ENCODE measurements around the gene UBE2M.

UBE2M gene

DNA sequence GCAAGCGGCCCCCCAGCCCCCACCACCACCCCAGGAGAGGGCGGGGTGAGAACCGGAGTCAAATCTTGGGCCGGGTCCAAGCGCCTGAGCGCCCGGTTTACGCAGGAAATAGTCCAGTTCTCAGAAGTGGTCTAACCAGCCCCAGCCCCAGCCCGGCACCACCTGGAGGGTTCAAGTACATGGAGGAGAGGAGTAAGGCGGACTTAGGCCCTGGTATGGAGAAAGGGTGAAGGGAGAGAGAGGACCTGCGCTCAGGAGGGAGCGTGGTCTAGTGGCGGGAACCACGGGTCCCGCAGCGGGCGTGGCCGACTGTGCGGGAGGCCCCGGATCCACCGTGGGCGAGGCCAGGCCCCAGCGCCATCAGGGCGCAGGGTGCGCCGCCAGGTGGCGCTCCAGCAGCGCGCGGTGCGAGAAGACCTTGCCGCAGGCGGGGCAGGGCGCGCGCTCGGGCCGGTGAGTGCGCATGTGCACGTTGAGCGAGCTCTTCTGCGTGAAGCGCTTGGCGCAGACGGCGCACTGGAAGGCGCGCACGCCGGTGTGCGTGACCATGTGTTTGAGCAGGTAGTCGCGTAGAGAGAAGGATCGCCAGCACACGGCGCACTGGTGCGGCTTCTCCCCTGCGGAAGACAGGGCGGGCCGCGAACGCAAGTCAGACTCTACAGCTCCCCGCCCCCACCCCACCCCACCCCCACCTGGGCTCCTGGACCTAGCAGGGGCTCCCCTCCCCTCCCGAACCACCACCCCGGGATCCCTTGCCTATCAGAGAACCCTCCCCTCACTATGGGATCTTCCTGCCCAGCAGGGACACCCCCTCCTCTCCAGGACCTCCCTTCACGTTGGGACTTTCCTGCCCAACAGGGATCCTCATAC, 44.5 kb downstream of the UBE2M start:
- Histone ChIP-seq H3K4me1 (ENCODE audit: insufficient read depth, low read length) (peaks cover 55% of the 10 kb centered on the region), H3K27ac (ENCODE audit: low read length) (peak overlapping the region; percentile 91), H4K20me1 (ENCODE audit: insufficient read depth, low read length) (peaks cover 21% of the 10 kb centered on the region), H3K27me3 (ENCODE audit: insufficient read depth, low read length, poor library complexity) (no peaks in the 10 kb centered on the region), H3K36me3 (ENCODE audit: insufficient read depth, low read length) (peaks cover 29% of the 10 kb centered on the region), H3K9ac (ENCODE audit: low read depth, low read length) (peak overlapping the region; percentile 79), H2AFZ (ENCODE audit: low read depth, low read length) (peak overlapping the region; percentile 69), H3K4me3 (ENCODE audit: low read depth in 1 of 2, low read length in 2 of 2) (peak overlapping the region; percentile 56 to 94; a peak in 3 of 4 replicates), H3K4me2 (ENCODE audit: insufficient read depth, low read length) (peak overlapping the region; percentile 98), H3K79me2 (ENCODE audit: insufficient read depth, low read length) (peaks cover 48% of the 10 kb centered on the region), H3K9me3 (ENCODE audit: insufficient read depth, low read length, severe bottlenecking) (no peaks in the 10 kb centered on the region)
- DNase-seq (peak; percentile 96), ATAC-seq (ENCODE audit: insufficient read depth, low read depth) (peak; percentile 88)
- TF ChIP-seq EZH2 (IDR thresholded peaks at IDR 0.05; ENCODE audit: borderline replicate concordance, low read depth, low read length, severe bottlenecking), result no peak
- TF ChIP-seq, protein P1, sequence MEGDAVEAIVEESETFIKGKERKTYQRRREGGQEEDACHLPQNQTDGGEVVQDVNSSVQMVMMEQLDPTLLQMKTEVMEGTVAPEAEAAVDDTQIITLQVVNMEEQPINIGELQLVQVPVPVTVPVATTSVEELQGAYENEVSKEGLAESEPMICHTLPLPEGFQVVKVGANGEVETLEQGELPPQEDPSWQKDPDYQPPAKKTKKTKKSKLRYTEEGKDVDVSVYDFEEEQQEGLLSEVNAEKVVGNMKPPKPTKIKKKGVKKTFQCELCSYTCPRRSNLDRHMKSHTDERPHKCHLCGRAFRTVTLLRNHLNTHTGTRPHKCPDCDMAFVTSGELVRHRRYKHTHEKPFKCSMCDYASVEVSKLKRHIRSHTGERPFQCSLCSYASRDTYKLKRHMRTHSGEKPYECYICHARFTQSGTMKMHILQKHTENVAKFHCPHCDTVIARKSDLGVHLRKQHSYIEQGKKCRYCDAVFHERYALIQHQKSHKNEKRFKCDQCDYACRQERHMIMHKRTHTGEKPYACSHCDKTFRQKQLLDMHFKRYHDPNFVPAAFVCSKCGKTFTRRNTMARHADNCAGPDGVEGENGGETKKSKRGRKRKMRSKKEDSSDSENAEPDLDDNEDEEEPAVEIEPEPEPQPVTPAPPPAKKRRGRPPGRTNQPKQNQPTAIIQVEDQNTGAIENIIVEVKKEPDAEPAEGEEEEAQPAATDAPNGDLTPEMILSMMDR (IDR thresholded peaks at IDR 0.05; ENCODE audit: borderline replicate concordance, extremely low read depth, low read length, poor library complexity, severe bottlenecking), result peak; percentile 99

DNA sequence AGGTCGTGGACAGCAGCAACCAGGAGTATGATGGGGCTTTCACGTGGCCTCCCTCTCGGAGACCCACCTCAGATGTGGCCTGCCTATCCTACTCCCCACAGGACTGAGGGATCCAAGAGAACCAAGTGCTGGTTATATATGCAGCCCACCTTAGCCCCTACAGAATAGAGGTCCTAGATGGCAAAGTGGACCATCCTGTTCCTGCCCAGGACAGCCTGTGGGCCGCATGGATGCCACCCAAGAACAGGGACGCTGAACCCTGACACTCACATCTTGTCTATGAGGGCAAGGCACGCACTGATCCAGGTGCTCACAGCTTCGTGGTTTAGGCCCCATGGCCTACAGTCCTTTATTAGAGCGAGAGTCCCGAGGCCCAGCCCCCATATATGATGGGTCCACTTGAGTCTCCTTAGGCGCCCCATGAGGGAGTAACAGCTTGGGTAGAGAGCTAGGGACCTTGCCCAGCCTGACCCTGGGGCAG, 45.2 kb downstream of the UBE2M start:
- Histone ChIP-seq H2AFZ (ENCODE audit: low read depth, low read length) (peak overlapping the region; percentile 69), H3K27me3 (ENCODE audit: insufficient read depth, low read length, poor library complexity) (no peaks in the 10 kb centered on the region), H3K4me1 (ENCODE audit: insufficient read depth, low read length) (peaks cover 48% of the 10 kb centered on the region), H3K9me3 (ENCODE audit: insufficient read depth, low read length, severe bottlenecking) (no peaks in the 10 kb centered on the region), H3K4me3 (ENCODE audit: low read depth in 1 of 2, low read length in 2 of 2) (peak overlapping the region in 1 of 2 experiments; percentile 94; a peak in 2 of 4 replicates), H3K36me3 (ENCODE audit: insufficient read depth, low read length) (peaks cover 29% of the 10 kb centered on the region), H3K9ac (ENCODE audit: low read depth, low read length) (peak overlapping the region; percentile 79), H3K27ac (ENCODE audit: low read length) (peak overlapping the region; percentile 91), H3K4me2 (ENCODE audit: insufficient read depth, low read length) (peak overlapping the region; percentile 98), H3K79me2 (ENCODE audit: insufficient read depth, low read length) (peaks cover 41% of the 10 kb centered on the region), H4K20me1 (ENCODE audit: insufficient read depth, low read length) (peaks cover 15% of the 10 kb centered on the region)
- peak; percentile 2; the same call in 1 of the 3 replicates for ATAC-seq (ENCODE audit: insufficient read depth, low read depth)
- DNase-seq, result no peak
- no peak for TF ChIP-seq EZH2 (IDR thresholded peaks at IDR 0.05; ENCODE audit: borderline replicate concordance, low read depth, low read length, severe bottlenecking)

DNA sequence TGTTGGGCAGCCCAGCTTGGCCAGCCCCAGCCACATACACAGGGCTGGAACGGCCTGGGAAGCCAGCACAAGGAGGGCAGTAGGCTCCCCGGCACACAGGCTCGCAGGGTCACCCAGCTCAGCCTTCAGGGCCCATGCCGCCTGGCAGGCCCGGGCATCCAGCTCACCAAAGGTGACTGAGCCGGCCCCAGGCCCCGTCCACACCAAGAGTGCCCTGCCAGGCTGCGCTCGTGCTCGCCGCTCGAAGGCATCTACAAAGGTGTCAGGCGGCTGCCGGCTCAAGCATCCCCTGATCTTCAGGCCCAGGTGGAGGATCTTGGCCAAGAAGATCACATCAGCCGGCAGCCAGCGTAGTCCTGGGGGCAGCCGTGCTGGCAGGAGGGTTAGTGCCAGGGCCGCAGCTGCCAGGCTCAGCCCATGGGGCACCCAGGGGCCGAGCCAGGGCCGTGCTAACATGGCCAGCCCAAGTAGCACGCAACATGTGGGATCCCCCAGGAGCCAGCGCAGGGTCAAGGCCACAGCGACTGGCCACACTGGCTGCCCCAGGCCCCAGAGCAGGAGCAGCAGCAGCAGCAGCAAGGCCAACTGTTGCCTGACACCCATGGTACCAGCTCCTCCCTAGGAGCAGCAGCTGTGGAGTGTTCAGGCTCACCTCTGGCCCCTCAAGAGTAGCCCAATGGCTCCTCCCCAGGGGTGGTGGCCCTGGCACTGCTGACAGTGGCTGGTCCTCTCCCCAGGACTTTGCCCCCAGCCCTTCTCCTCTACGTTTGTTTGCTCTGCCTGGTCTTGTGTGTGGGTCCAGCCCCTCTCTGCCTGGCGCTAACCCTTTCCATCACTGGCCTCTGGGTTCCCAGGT, 46.8 kb downstream of the UBE2M start, which contains the start of gene SLC27A5:
Gene SLC27A5, minus strand, starts transcription at position 640 of the 856 bp plus-strand sequence. Its CDS starts 37 bp downstream, at position 603.
- no peak for ATAC-seq (ENCODE audit: insufficient read depth, low read depth)
- Histone ChIP-seq H3K9me3 (ENCODE audit: insufficient read depth, low read length, severe bottlenecking) (peaks cover 5% of the 10 kb centered on the region), H3K4me3 (ENCODE audit: low read depth in 1 of 2, low read length in 2 of 2) (no peak within 1 kb of the TSS), H3K36me3 (ENCODE audit: insufficient read depth, low read length) (peaks cover 17% of the 10 kb centered on the region), H3K9ac (ENCODE audit: low read depth, low read length) (no peak within 1 kb of the TSS), H3K27ac (ENCODE audit: low read length) (no peak within 1 kb of the TSS), H3K4me2 (ENCODE audit: insufficient read depth, low read length) (no peak within 1 kb of the TSS), H3K27me3 (ENCODE audit: insufficient read depth, low read length, poor library complexity) (no peaks in the 10 kb centered on the region), H2AFZ (ENCODE audit: low read depth, low read length) (no peak within 1 kb of the TSS), H4K20me1 (ENCODE audit: insufficient read depth, low read length) (0 out of 2 replicates have a peak, but pooled peaks cover 5% of the 10 kb centered on the region), H3K79me2 (ENCODE audit: insufficient read depth, low read length) (peaks cover 24% of the 10 kb centered on the region), H3K4me1 (ENCODE audit: insufficient read depth, low read length) (peaks cover 31% of the 10 kb centered on the region)
- DNase-seq, result no peak
- TF ChIP-seq, protein P1 (IDR thresholded peaks at IDR 0.05; ENCODE audit: borderline replicate concordance, extremely low read depth, low read length, poor library complexity, severe bottlenecking), result no peak

Measured in DND-41 (cell line).